ENCODE data around the gene PLD5.

- TF ChIP-seq CTCF (IDR thresholded peaks at IDR 0.05) (no peak), MAX (IDR thresholded peaks at IDR 0.05; ENCODE audit: low read depth) (no peak), TEAD4 (IDR thresholded peaks at IDR 0.05; ENCODE audit: borderline replicate concordance, insufficient read depth) (no peak)
Measured at GRCh38 chr1:242530761-242531160, 6.3 kb upstream of the PLD5 start.
